ENCODE data around the gene NISCH.

The NISCH gene

DNA sequence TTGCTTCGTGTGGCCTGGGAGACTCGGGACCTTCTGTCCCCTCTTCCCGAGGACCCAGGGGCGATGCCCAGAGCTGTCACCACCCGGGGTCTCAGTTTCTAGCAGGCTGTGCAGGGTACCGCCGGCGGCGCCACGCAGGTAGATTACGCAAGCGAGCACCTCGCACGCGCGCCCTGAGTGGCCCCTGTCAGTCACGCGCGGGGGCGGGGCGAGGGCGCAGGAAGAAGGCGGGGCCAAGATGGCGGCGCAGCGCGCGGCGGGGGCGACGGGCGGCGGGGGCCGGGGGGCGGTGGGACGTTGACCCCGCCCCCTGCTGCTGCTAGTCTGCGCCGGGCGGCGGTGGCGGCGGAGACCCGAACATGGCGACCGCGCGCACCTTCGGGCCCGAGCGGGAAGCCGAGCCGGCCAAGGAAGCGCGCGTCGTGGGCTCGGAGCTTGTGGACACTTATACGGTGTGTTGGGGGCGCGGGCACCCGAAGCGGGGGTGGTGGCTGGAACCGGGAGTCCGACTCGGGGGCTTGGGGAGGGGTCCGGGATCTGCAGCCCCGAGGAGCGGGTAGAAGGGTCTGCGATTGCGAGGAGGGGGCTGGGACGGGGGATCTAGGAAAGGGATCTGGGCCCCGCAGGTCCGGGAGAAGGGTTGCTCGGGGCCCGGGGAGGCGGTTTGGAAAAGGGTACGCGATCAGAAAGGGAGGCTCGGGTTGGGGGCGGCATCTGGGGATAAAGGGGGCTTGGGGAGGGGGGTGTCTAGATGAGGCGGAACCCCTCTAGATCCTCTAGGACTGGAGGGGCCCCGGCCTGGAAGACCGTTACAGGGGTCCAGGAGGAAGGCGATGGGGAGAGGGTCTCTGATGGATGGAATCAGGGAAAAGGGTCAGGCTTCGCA, at the start of gene NISCH:
Gene NISCH (plus strand): TSS at position 322 of the 886 bp plus-strand sequence. CDS start 38 bp downstream, at position 360.
- in situ Hi-C loops (cut with HindIII; ENCODE audit: low pct_unique_long_range_greater_than_20kb, low sequenced_read_pairs), result no loop called here
- peak; percentile 75 to 87 for DNase-seq (ENCODE audit: low read depth in 1 of 2, low spot score in 1 of 2)
- no peak for TF ChIP-seq JUND (IDR thresholded peaks at IDR 0.05; ENCODE audit: low read depth)

DNA sequence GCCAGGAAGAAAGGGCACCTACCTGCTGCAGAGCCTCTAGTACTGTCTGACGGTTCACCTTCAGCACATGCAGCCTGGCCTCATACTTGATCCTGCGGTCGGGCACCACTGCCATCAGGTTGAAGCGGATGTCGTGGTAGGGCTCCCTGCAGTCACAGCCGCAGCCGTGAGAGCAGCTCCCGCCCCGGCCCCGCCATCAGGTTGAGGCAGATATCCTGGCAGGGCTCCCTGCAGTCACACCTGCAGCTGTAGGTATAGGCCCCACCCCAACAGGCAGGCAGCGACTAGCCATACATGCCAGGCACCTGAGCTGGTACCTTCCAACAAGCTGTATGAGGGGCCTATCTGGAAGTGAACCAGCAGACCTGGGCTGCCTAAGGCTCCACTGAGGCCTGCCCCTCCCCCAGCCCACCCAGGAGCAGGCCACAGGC, 49.2 kb upstream of the NISCH start:
- in situ Hi-C loops (cut with HindIII; ENCODE audit: low pct_unique_long_range_greater_than_20kb, low sequenced_read_pairs), result no loop called here
- DNase-seq (ENCODE audit: low read depth in 1 of 2, low spot score in 1 of 2), result no peak
- no peak for TF ChIP-seq JUND (IDR thresholded peaks at IDR 0.05; ENCODE audit: low read depth)

DNA sequence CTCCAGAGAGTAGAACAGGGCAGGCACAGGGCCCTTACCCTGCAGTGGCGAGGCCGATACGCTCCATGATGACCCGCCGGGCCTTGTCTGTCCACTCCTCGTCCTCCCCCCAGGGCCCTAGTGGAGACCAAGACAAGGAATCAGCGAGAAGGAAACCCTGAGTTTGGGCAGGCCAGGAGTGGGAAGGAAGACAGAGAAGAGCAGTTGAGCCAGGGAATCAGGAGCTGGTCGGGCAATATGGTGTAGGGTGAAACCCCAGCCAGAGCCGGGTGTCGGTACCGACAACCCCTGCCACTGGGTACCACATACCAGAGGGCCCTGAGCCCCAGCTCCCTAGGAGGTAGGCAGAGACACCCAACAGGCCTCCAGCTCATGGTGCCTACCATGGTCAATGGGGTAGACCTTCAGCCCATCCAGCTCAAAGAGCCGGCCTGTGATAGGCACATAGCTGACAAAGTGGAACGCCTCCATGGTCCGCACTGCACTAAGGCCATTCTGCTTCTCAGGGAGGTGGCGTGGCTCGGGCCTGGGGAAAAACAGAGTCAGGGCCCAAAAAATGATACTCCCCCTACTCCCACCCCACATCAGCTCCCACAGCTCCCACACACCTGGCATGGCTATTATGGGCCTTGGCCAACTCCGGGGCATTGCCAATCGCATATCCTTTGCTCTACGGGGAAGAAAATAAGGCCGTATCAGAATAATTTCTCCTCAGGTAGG, 48.5 kb upstream of the NISCH start:
- in situ Hi-C loops (cut with HindIII; ENCODE audit: low pct_unique_long_range_greater_than_20kb, low sequenced_read_pairs), result no loop called here
- TF ChIP-seq JUND (IDR thresholded peaks at IDR 0.05; ENCODE audit: low read depth), result no peak
- no peak for DNase-seq (ENCODE audit: low read depth in 1 of 2, low spot score in 1 of 2)

DNA sequence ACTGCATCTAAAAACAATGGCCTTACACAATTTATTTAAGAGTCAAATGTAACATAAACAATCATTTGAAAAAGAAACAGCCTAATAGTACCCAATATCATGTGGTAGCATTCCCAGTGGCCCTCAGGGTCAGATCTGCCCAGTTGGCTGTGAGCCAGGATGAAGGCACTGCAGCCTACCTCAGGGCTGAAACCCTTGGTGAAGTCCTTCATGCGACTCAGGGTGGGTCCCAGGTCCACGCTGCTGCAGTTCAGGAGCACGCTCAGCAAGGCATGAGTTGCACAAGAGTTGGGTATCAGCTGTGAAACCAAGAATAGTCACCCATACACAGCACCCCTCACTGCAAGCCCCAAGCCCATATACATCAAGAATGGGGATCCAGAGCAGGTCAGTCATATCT, 47.6 kb upstream of the NISCH start:
- no peak for DNase-seq (ENCODE audit: low read depth in 1 of 2, low spot score in 1 of 2)
- in situ Hi-C loops (cut with HindIII; ENCODE audit: low pct_unique_long_range_greater_than_20kb, low sequenced_read_pairs), result no loop called here
- TF ChIP-seq JUND (IDR thresholded peaks at IDR 0.05; ENCODE audit: low read depth), result no peak

DNA sequence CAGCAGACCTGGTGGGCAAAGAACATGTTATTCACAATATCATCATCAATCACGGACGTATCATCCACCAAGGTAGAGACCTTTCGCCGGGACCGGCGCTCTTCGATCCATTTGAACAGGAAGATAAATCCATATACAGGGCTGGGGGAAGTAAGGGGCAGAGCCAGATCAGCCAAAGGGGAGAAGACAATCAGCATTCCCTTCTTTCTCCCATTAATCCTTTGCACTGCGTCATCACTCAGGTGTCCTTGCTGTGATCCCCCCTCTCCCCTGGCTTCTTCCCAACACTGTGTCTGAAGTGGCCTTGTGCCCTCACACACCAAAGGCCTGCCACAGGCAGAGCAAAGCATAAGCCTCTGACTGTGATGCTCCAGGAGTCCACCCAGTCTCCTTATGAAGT, 46.9 kb upstream of the NISCH start:
- in situ Hi-C loops (cut with HindIII; ENCODE audit: low pct_unique_long_range_greater_than_20kb, low sequenced_read_pairs), result no loop called here
- no peak for TF ChIP-seq JUND (IDR thresholded peaks at IDR 0.05; ENCODE audit: low read depth)

DNA sequence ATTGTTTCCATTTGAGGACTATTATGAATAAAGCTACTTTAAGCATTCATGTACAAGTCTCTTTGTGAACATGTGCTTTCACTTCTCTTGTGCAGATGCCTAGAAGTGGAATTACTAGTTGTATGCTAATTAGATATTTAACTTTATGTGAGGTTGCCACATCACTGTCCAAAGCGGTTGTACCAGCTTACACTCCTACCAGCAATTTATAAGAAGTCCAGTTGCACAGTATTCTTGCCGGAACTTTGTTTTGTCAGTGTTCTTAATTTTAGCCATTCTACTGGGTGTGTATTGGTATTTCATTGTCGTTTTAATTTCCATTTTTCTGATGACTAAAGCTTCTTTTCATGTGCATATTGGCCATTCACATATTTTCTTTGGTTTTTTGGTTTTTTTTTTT, 39.6 kb upstream of the NISCH start:
- no peak for TF ChIP-seq JUND (IDR thresholded peaks at IDR 0.05; ENCODE audit: low read depth)
- in situ Hi-C loops (cut with HindIII; ENCODE audit: low pct_unique_long_range_greater_than_20kb, low sequenced_read_pairs), result no loop called here
- peak in 1 of 2 experiments; percentile 13 for DNase-seq (ENCODE audit: low read depth in 1 of 2, low spot score in 1 of 2)

More for the DNA sequence above, 46.9 kb upstream of the NISCH start:
- DNase-seq (ENCODE audit: low read depth in 1 of 2, low spot score in 1 of 2), result no peak

DNA sequence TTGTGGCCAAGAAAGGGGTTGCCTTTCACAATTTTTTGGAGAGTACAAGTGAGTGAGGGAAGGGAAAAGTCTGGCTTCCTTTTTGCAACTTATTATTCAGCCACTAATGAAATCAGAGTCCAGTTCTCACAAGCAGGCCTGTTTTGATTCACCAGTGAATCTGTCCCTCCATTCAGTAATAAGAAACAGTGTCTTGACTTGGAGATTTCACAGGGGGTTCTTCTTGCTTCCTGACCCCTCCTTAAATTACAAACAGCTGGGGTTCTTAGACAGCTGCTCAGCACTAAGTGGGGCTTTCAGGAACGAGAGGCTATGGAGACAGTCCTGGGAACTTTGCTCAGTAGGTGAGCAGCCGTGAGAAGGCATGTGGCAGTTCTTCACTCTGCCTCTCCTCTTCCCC, 35.0 kb upstream of the NISCH start:
- in situ Hi-C loops (cut with HindIII; ENCODE audit: low pct_unique_long_range_greater_than_20kb, low sequenced_read_pairs), result no loop called here
- no peak for DNase-seq (ENCODE audit: low read depth in 1 of 2, low spot score in 1 of 2)
- TF ChIP-seq JUND (IDR thresholded peaks at IDR 0.05; ENCODE audit: low read depth), result no peak

DNA sequence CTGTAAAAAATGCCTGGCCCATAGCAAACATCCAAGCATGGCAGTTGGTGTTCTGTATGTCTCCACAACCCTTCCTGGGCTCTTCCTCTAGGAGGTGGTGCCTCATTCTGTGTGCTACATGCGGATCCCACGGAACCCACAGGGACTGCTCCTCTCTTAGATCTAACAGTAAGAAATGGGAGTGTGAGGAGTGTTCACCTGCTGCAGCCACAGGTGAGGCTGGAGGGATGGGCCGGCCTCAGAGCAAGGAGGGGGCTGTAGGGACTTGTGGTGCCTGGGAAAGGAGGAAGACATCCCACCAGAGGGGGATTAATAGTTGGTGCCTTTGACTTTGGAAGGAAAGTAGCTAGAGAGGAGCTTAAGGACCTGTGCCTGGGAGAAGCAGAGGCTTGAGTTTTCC, 32.7 kb upstream of the NISCH start:
- in situ Hi-C loops (cut with HindIII; ENCODE audit: low pct_unique_long_range_greater_than_20kb, low sequenced_read_pairs), result no loop called here
- no peak for TF ChIP-seq JUND (IDR thresholded peaks at IDR 0.05; ENCODE audit: low read depth)
- no peak for DNase-seq (ENCODE audit: low read depth in 1 of 2, low spot score in 1 of 2)

DNA sequence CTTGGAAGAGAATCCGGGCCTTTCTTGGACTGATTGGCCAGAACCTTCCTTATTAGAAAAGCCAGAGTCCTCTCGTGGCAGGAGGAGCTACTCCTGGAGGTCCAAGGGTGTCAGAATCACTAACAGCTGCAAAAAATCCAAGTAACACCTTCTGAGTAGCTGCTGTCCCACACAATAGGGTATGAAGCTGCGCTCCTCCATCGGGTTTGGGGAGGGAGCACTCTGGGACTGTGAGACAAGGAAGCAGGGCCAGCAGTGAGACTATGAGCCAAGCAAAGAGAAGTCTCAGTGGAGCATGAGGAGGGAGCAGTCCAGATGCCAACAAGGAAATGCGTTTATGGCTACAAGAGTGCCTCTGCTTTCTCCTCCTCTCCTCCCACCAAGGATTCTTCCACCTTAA, 32.2 kb upstream of the NISCH start:
- TF ChIP-seq JUND (IDR thresholded peaks at IDR 0.05; ENCODE audit: low read depth), result no peak
- in situ Hi-C loops (cut with HindIII; ENCODE audit: low pct_unique_long_range_greater_than_20kb, low sequenced_read_pairs), result no loop called here
- no peak for DNase-seq (ENCODE audit: low read depth in 1 of 2, low spot score in 1 of 2)

DNA sequence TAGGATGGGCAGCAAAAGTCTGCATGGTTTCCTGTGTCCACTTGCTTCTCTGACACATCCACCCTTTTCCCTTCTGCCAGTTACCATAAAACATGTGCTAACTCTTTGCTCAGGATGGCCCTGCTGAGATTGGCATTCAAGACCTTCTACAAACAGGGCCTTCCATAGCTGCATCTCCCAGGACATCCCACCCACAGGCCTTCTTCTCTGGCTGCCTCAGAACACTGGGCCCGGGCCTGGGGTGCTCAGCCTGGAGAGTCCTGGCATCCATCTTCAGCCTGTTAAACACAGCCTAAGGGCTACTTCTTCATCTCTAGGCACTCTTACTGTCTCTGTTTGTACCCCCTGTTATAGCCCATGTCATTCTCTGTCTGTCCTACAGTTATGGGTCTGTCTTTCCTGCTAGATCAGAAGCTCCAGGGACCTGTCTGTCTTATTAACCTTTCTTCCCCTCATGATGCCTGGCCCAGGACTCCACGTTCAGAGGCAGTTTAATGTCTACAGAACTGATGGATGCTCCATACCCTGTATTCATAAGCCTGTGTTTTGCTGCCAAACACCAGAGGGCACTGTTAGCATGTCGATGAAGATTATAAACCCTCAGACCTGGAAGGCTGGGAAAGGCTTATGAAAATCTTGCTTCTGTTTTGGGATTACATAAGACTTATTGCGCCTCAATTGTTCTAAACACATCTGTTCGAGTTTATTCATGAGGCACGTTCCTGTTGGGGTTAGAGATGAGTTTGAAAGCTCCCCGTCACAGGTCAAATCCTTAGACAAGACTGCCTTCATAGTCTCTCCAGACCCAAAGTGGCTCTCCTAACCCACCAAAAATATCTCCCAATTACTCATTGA, 27.0 kb upstream of the NISCH start:
- no peak for TF ChIP-seq JUND (IDR thresholded peaks at IDR 0.05; ENCODE audit: low read depth)
- DNase-seq (ENCODE audit: low read depth in 1 of 2, low spot score in 1 of 2), result peak in 1 of 2 experiments; percentile 80
- in situ Hi-C loops (cut with HindIII; ENCODE audit: low pct_unique_long_range_greater_than_20kb, low sequenced_read_pairs), result no loop called here

DNA sequence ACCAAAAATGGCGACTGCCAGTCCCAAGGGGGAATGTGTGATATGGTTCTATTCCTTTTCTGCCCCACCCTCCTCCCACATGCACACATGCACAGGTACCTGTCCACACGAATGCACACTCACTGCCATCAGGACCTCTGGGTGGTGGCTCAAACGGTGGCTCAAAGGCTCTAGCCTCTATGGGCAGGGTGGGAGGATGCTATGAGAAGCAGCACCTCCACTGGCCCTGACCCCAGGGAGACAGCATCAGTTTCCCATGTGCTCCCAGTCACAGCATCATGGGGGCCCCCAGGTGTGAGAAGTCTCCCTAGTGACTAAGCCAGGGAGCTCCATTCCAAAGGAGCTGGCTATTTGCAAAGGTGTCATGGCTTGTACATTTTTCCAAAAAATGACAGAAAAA, 26.4 kb upstream of the NISCH start:
- DNase-seq (ENCODE audit: low read depth in 1 of 2, low spot score in 1 of 2), result no peak
- in situ Hi-C loops (cut with HindIII; ENCODE audit: low pct_unique_long_range_greater_than_20kb, low sequenced_read_pairs), result no loop called here
- no peak for TF ChIP-seq JUND (IDR thresholded peaks at IDR 0.05; ENCODE audit: low read depth)

DNA sequence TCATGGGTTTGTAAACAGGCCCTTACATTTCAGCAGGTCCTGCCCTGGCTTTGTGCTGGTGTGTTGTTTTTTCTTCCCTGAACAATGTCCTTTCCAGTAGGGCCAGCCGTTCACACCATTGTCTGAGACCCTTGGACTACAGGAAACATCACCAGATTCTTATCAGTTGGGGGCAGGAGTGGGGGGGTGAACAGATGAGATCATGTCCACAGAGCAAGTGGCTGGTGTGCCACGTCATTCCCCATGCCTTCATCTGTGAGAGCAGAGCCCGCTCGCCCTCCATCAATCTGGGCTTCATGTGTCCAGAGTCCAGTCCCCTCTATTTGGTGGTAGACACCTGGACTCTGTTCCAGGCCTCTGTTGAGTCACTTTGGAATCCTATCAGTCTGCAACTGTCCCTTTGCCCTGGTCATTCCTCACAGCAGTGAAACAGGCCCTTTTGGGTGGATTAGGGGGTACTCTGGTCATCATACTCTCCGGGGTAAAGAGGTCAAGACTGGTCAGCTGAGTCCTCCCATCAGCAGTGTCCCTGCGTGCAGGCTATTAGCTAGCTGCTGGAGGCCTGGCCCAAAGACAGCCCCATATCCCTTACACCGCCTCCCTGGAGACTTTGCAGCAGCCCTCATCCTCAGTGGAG, 25.5 kb upstream of the NISCH start:
- TF ChIP-seq JUND (IDR thresholded peaks at IDR 0.05; ENCODE audit: low read depth), result no peak
- DNase-seq (ENCODE audit: low read depth in 1 of 2, low spot score in 1 of 2), result no peak
- in situ Hi-C loops (cut with HindIII; ENCODE audit: low pct_unique_long_range_greater_than_20kb, low sequenced_read_pairs), result no loop called here

Measured in T47D (cell line).